NCI-H2171 (cell line): ENCODE data around the gene GFY.

Source experiments
- DNase-seq: peaks from one replicate; lab custom pipeline; 2025; lab: John Stamatoyannopoulos, UW

Gene GFY

DNA sequence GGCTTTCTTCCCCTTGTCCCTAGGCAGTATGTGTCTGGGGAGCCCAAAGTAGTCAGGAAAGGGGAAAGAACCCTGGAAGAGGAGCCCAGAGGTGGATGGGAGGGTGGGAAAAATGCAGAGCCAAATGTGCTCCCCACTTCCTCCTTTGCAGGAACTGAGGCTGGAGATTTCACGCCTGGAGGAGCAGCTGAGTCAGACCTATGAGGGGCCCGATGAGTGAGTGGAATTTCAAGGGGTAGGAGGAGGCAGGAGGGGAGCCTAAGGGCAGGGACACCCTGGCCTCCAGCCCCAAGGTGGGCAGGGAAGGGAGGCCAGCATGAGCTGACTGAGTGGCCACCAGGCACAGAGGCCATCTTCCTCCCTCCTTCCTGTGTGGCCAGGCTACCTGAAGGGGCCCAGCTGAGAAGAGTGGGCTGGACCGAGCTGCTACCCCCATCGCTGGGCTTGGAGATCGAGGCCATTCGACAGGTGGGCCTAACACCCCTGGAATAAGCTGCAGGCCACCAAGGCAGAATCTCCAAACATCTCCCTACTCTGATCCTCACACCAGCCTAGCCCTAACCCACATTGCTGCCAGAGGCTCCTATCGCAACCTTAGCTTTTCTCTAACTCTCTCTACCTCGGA, 16.3 kb upstream of the GFY start:
- DNase-seq = no peak

DNA sequence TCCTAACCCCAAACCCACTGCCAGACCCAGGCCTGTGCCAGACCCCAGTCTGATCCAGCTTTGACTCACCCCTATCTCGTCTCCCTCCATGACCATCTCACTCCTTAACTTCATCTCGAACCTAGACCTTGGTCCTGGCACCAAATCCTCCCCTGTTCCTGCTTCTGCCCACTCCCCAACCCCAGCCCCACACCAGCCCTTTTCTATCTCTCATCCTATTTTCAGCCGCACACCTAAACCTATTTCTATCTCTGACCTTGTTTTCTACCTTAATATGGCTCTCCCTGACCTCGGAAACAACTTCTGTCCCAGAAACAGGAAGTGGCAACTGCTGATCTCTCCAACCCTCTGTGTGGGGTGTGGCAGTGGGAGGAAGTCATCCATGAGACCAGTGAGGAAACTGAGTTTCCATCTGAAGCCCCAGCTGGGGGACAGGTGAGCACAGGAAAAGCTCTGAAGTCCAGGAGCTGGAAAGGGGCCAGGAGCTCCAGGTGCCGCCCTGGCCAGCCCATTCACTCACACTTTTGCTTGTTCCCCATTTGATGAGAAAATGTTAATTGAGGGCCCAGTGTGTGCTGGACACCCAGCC, 15.7 kb upstream of the GFY start:
- no peak for DNase-seq

DNA sequence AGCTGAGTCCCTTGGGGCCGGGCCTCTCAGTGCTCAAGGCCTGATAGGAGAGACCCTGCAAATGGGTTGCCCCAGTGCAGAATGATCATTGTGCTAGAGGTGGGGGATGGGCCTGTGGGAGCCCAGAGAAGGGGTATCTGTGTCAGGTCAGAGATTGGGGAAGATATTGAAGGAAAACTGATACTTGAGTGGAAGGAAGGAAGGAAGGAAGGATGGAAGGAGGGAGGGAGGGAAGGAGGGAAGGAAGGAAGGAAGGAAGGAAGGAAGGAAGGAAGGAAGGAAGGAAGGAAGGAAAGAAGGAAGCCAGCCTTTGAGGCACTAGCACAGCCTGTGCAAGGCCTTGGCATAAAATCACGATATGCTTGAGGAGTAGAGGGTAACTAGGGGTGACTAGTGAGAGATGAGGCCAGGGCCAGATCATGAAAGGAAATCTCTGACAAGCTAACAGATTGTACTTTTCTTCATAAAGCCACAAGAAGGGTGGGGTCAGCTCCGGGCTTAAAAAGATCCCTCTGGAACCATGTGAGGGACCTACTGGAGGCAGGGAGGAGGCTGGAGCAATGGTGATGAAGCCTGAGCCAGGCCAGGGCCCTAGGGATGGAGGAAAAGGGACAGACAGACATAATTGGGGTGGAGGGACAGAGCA, 13.4 kb upstream of the GFY start:
- DNase-seq = no peak

DNA sequence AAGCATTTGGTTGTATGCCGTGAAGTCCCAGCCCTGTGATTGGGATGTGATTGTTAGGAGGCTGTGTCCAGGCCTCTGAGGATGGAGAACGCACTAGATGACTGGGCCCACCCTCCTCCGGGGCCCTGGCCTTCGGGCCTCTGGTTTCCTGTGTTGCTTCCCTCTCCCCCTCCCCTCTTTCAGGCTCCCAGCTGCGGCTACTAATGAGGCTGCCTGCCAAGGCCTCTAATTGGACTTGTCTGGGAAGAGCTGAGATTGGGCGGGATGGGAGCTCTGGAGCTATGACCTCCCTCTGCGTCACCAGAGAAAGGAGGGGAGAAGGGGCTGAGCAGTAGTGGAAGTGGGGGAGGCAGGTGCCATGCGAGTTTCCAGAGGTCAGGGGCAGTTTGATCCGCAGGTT, 11.8 kb upstream of the GFY start:
- no peak for DNase-seq

DNA sequence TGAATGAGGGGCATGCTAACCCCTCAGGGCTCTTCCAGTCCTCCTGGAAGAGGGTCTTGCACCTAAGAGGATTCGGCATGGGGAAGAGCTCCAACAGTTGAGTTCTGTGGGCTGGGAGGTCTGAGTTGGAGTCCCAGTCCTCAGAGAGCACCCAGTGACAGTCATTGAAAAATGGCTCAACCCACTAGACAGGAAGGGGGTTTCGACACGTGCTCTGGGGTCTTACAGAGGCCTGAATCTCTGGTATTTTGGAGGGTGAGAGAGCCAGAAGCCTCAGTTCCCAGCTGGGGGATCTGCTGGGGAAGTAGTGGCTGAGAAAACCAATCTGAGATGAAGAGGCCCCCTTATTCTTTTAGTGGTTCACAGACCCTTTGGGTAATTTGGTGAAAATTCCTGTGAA, 10.9 kb upstream of the GFY start:
- no peak for DNase-seq

DNA sequence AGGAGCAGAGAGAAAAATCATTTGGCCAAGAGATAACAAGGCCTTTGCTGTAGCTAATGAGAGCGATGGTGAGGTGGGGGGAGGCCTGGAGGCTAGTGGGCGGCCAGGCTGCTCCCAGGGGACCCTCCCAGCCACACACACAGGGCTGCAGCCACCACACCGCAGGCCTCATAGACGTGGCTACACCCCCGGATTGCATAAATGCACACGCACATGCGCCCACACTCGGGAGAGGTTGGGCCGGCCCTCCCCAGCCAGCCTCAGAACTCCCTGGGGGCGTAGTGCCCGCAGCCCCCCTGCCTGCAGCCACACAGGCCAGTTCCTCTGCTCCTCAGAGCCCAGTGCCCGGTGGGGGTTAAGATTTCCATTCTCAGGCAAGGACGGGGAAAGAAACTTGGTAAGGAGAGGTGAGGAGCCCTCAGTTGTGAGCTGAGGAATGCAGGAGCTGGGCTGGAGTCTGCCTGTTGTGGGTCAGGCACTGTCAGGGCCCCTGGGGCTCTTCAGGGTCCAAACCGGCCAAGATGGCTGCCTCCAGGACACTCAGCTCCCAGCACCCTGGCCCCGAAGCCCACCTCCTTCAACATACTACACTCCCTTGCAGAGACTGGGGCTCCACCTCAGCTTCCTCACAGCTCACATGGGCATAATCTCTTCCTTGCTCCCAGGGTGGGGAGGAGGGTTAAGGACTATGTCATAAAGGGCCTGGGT, 9.9 kb upstream of the GFY start:
- no peak for DNase-seq

DNA sequence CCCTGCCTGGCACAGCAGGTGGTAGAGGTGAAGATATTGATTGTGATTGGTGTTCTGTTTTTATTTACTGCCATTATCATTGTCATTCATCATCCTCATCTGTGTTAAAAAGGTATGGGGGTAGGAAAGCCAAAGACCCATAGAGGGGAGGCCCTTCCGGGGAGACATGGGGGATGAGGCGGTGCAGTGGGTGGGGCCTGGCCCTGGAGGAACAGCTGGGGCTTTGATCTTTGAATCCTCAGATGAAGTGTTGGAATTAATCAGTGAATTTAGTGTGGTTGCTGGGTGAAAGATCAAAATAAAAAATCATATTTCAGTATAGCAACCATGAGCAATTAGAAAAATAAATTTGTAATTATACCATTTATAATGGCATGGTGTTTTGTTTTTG, 9.4 kb upstream of the GFY start:
- no peak for DNase-seq

DNA sequence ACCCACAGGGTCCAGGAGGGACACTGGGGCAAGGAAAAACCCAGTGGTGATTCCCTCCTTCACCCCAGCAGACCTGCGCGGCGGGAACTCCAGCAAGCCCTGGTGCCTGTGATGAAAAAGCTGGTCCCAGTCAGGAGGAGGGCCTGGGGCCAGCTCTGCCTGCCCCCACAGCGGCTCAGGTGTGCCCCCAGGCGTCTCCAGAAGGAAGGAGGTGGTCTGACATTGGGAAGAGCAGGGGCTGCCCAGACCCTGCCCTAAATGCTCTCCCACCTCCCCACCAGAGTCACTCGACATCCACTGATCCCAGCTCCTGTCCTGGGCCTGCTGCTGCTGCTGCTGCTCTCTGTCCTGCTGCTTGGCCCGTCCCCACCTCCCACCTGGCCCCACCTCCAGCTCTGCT, 8.1 kb upstream of the GFY start:
- DNase-seq = no peak

DNA sequence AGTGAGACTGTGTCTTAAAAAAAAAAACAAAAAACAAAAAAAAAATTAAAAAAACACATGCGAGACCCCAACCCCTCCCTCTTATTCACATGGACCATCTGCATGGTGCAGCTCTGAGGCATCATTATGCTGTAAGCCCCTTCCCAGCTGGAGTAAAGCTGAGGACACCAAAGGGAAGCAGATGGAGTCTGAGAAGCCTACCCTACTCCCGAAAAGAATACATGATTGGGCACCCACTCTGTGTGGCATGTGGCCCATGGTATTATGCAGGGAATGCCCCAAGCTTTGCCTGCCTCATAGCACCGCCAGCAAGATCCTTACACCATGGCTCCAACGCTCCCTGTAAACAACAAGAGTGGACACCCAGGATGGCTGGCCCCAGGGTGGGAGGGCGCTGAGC, 6.7 kb upstream of the GFY start:
- DNase-seq = no peak

DNA sequence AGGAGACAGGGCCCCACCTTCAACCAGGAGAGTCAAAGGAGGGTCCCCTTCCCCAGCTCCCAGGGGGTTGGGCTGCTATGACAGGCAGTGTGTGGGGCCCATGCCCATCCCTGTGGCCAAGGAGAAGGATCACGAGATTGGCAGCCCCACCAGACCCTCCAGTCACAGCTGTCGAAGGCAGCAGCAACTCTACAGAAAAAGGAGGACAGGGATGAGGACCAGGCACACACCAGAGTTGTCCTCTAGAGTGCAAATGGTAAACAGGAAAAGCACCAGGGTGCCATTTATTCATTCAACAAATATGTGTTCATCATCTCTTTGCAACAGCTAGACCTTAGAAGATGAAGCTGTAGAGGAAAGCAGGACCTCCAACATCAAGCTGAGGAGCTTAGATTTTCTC, 6.0 kb upstream of the GFY start:
- no peak for DNase-seq

DNA sequence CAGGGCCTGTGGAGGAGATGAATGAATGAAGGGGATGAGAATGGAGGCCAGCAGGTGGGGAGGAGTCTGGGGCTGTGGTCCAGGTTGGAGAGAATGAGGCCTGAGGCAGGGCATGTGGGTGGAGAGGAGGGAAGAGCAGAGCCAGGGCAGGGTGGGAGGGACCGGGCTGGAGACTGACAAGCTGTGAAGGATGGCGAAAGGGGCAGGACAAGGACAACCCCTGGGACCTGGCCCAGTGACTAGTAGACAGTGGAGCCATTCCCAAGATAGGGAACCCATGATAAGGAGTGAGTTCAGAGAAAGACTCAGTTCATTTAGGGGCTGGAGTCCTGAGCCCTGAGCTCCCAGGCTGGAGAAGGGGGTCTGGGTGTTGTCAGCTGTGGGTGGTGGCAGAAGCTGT, 5.0 kb upstream of the GFY start:
- DNase-seq = no peak

DNA sequence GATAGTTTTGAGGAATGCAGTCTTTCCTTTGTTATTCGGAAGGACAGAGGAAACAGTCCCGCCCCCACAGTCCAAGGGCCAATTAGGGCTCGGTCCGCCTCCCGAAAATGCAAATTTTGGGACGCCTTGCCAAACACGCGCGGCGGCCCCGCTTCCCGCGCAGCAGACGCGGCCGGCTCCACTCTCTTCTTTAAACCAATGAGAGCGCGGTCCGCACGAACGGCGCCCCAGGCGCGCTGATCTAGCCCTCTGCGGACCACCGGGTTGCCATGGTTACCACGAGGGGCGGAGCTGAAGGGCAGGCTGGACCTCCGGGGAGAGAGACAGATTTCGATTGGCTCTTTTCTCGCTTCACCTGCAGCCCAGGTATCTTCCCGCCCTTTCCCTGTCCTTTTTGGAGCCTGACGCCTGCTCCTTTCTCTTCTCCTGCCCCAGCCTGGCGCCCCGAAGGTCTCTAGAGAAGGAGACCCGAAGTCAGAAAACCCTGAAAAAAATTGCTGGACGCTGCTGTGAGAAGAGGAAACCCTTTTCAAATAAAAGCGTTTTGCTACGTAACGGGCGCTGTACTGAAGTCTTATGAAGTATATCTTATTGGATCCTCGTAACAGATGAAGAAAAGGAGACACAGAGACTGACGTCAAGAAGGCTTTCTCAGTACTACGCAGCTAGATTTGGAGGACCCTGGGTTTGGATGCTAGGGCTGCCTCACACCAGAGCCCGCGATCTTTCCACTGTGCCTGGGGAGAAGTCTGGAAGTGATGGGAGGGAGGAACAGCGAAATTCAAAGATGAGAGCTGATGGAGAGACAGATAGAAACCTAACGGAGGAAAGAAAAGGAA, 3.9 kb upstream of the GFY start:
- no peak for DNase-seq

DNA sequence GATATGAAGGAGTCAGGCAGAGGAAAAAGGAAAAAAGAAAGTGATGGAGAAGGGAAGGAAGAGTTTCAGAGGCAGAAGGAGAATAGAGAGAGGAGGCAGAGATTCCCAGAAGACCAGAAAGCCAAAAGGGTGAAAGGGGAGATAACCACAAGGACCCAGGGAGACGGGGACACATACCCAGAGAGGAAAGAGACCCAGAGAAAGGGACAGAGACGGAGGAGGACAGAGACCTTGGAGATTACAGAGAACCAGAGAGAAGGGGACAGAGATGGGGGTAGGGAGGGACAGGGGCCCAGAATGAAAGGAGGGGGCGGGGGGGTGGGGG, 3.3 kb upstream of the GFY start:
- DNase-seq = no peak

DNA sequence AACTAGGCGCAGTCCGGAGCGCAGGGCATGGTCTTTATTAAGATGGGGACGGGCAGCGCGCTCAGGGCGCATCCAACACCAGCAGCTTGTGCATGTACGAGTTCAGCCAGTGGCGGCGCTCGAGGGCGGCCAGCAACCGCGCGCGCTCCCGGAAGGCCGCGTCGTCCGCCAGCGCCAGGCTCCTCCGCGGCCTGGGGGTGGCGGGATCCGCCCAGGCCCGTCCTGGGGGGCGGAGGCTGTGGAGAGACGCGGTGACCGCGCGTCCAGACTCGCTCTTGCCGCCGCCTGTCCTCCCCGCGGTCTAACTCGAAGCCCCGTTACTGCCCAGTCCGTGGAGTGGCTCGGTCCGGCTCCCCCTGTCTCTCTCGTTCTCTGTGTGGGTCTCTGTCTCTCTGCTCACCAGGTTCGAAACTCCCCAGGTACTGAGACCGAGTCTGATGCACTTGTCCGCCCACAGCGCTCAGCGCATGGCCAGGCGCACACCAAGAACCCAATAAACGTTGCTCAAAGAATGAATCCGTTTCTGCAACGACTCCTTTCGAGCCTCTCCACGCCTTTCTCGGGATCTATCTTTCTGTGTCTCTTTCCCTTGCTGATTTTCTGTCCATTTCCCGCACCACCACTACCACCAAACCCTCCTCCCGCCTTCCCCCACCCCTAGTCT, 2.6 kb upstream of the GFY start:
- DNase-seq = no peak

DNA sequence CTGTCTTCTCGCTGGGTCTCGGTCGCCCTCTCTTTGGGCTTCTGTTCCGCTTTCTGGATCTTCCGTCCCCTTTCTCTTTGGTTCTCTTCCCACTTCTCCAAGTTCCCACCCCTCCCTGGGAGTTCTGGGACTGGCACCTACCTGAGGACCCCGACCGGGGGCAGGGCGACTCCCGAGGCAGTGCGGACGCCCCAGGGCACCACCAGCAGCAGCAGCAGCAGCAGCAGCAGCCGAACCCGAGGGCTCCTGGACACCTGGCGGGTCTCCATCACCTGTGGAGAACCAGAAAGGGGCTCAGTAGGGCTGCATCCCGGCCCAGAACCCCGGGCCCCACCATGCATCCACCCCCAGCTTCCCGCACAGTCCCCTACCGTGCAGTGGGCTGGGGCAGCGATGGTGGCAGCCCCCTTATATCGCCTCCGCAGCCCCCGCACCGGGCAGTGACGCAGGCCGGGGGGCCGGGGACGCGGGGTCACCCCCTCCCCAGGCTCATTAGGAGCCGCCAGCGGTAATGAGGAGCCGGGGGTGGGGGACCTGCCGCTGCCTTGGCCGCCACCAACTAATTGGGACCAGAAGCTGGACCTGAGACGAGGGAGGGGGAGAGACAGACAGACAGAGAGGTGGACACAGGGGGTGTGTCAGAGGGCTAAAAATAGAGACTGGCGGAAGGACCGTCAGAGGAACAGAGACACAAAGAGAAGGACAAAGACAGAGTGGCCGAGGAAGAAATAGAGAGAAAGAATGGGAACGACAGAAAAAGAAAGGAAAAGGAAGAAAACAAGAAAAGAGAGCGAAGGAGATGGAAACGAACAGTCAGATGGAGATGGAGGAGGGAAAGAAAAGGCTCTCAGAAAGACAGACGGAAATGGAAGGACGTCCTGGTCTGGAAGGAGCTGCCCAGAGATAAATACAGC, 1.9 kb upstream of the GFY start, which contains the start of gene PTH2:
TSS of gene PTH2 (minus strand) at position 371 of the 914 bp plus-strand sequence. CDS start at position 269, 102 bp downstream.
- DNase-seq = no peak

DNA sequence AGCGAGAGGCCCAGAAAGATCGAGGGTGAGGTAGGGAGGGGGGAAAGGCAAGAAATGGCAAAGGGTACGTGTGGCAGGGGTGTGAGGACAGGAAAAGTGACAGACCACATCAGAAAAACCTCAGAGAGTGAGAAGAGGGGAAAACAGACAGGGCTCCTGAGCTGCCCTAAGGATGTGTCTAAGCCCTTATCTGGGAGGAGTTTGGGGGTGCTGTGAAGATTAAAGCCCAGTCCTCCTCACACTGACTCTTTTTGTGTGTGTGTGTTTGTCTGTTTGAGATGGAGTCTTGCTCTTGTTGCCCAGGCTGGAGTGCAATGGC, 1.2 kb upstream of the GFY start:
- DNase-seq = no peak

DNA sequence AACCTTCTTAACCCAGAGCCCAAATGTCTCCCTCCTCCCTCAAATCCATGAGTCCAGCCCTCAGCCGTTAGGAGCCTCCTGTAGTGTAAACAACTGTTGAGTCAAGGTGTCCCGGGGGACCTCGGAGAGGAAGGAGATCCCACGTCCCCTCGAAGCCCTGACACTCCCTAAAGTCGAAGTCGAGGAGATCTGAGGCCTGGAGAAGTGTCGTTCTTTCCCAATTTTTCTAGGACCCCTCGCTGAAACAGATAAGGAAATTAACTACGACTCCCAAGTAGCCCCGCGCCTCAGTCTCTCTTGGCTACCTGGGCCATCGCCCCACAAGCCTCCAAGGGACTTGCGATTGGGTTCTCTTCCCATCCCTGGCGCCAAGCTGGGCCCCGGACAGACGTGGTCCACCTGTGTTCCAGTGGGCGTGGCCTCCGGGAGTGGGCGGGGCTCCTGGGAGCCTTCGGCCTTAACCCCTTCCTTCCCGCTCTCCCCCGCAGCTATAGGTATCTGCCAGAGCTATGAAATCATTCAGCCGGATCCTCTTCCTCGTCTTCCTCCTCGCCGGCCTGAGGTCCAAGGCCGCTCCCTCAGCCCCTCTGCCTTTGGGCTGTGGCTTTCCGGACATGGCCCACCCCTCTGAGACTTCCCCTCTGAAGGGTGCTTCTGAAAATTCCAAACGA, 869 bp downstream of the GFY start:
- peak; percentile 78 for DNase-seq

DNA sequence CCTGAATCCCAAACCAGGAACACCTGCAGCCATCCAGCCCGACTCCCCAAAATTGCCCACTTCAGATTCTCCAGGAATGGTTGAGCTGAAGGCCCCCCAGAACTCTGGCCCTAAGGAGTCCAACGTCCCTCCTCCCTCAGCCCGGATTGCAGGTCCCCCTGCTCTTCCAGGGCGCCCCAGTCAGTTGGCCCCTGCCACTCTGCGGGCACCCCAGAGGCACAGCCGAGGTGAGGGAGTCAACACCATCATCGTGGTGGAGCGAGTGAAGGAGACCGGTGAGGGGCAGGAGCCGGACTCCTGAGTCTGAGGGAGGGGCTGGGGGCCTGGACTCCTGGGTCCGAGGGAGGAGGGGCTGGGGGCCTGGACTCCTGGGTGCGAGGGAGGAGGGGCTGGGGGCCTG, 2.2 kb downstream of the GFY start:
- DNase-seq = no peak

DNA sequence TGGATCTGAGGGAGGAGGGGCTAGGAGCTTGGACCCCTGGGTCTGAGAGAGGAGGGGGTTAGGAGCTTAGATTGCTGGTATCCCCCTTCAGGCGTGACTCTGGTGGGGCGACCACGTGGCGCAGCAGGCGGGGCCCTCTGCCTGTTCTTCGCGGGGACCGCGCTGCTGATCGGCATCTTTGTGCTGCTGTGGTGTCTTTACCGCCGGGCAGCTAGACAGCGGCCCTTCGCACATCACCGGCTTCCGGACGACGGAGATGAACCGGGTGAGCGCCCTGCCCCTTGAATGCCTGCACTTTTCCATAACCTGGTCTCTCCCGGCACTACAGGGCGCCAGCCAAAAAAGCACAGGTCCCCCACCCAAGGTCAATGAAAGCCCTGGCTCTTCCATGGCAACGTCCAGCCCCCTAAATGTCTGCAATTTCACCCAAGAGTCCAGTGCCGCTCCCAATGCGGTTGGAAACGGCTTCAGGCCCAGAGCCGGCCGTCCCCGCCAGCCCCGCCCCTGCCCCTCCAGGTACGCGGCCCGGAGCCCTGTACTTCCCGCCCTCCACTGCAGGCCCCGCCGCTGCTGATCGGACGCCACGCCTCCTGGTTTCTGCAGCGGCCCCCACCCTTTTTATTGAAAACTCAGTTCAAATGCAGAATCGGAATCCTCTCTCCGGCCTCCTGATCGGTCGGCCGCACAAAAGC, 2.8 kb downstream of the GFY start:
- peak; percentile 60 for DNase-seq
